Fibroblast of mammary gland (primary cell): ENCODE results near the gene ITPRIP.

Experiments used
- DNase-seq: peaks from one replicate; pipeline ENCODE4 v3.0.0-alpha.2; 2010; ENCODE audit warnings: low read depth
- H3K4me3 ChIP-seq: 2 replicates; pipeline ENCODE4 v1.5.1; 2011; ENCODE audit warnings: low read depth, mild to moderate bottlenecking, low read length, moderate library complexity; ENCODE audit not compliant: control insufficient read depth
- CTCF ChIP-seq: conservative IDR thresholded peaks from 2 replicates; pipeline ENCODE4 v1.5.1; 2011; ENCODE audit warnings: low read depth, low read length, inconsistent platforms; ENCODE audit not compliant: control insufficient read depth, insufficient read depth

ITPRIP gene

GRCh38 chr10:104260775-104261115 lies 77.5 kb downstream of the ITPRIP start:
- DNase-seq, result peak; percentile 79
- TF ChIP-seq CTCF, result no peak
- no peak overlapping the region for H3K4me3 ChIP-seq

GRCh38 chr10:104259999-104260774 lies 78.1 kb downstream of the ITPRIP start:
- peak; percentile 60 for DNase-seq
- no peak overlapping the region for H3K4me3 ChIP-seq
- TF ChIP-seq CTCF, result no peak
